Measurements from ENCODE around the gene COL13A1. TPM values are rescaled to one million over a fixed set of nuclear protein-coding genes. Genes with fewer than 3 reads are reported as not detected.

COL13A1 gene
- not detected for total RNA-seq

DNA sequence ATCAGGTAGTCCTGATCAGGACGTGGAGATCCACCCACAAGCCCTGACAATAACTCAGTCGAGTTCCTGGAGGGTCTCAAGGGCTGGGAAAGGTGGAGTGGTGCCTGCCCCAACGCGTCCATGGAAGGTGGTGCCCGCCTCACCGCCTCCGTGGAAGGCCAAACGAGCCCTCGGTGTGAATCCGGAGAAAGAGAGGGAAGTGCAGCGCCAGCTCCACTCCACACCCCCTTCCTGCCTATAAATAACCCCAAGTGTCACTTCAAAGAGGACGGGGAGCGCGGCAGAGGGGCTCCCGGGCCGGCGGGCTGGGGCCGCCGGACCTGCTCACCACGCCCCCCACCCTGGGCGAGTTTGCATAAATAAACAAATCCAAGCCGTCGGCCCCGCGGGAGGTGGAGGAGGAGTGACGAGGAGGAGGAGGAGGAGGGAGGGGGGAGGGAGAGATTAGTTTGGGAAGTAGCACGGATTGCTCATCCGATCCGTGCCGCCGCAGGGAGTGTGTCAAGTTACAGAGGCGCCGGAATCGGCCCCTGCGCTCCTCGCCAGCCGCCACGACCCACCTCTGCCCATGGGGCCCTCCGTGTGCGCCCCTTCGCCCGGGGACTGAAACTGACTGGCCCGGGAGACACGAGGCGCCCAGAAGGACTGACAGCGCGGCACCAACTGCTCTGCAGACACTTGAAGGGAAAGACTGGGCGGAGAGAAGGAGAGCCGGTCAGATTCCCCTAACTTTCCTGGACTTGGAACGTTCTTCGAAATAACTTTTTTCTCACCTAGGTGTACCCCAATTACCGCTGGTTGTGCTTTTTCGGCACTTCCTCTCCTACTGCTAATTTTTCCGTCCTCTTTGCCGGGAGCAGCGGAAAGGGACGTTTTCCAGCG is at the start of gene COL13A1:
Gene COL13A1, plus strand, starts transcription at position 473 of the 882 bp plus-strand sequence. CDS start 518 bp downstream, outside the sequence.
- POLR2A ChIA-PET, result no interaction called here
- no peak for DNase-seq
- no peak within 1 kb of the TSS for H3K27ac Mint-ChIP-seq
- no peaks in the 10 kb centered on the region for H3K9me3 Mint-ChIP-seq
- CTCF ChIA-PET, result interaction anchor here (0.8 to 1.0 kb wide), 3 partner anchors 8 to 110 kb away, joined by 3 read pairs; no protein-coding TSS in a partner anchor
- no peaks in the 10 kb centered on the region for H3K36me3 Mint-ChIP-seq
- H3K4me3 Mint-ChIP-seq, result peak within 1 kb of the TSS; percentile 29
- intact Hi-C loops (cut with micrococcal nuclease), result loop anchor here (5.0 kb wide), 1 partner anchor 159 kb away; no protein-coding TSS in a partner anchor
- H3K27me3 Mint-ChIP-seq, result peaks cover 47% of the 10 kb centered on the region
- peaks cover 11% of the 10 kb centered on the region for H3K4me1 Mint-ChIP-seq (ENCODE audit: low read depth)

DNA sequence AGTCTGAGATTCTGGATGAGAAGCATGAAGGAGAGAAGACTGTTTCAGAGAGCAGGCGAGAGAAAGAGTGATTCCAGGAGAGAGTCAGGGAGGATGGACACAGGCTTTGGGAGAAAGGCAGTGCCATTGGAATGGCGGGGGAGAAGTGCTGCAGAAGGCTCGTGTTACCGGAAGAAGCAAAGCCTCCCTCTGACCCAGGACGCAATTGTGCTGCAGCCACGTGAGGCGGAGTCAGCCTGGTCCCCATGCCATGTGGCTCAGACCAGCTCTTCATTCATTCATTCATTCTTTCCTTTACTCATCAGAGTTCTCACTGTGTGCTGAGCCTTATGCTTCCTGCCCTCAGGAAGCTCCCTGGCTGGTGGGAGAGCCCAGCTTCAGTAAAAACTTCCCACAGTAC is 49.2 kb upstream of the COL13A1 start:
- CTCF ChIA-PET, result no interaction called here

DNA sequence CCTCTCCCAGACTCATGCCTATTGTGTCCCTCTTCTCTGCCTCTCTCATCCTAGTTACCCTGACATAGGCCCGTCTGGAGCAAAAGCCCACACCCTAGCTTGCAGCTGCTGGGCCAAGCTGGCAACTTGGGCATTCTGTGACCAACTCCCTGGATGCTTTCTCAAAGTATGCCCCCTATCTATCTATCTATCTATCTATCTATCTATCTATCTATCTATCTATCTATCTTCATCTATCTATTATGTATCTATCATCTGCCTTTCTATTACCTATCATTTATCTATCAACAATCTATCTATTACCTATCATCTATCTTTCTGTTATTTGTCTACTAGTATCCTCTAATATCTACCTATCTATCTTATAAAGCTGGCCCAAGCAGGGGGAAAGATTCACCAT is 45.4 kb upstream of the COL13A1 start:
- no peaks in the 10 kb centered on the region for H3K4me1 Mint-ChIP-seq (ENCODE audit: low read depth)
- intact Hi-C loops (cut with micrococcal nuclease), result no loop called here
- H3K36me3 Mint-ChIP-seq, result no peaks in the 10 kb centered on the region
- ChIA-PET POLR2A (interaction anchor here (0.8 kb wide), 1 partner anchor 8 kb away, joined by 6 read pairs; no protein-coding TSS in a partner anchor), CTCF (no interaction called here)
- H3K27ac Mint-ChIP-seq, result no peak overlapping the region
- DNase-seq, result no peak
- H3K27me3 Mint-ChIP-seq, result peaks cover 12% of the 10 kb centered on the region
- H3K9me3 Mint-ChIP-seq, result no peaks in the 10 kb centered on the region
- H3K4me3 Mint-ChIP-seq, result no peak overlapping the region

More for the DNA sequence above, 49.2 kb upstream of the COL13A1 start:
- no peak for DNase-seq
- H3K27me3 Mint-ChIP-seq, result peaks cover 16% of the 10 kb centered on the region
- no peaks in the 10 kb centered on the region for H3K36me3 Mint-ChIP-seq
- H3K27ac Mint-ChIP-seq, result no peak overlapping the region
- intact Hi-C loops (cut with micrococcal nuclease), result no loop called here
- H3K9me3 Mint-ChIP-seq, result no peaks in the 10 kb centered on the region
- H3K4me1 Mint-ChIP-seq (ENCODE audit: low read depth), result no peaks in the 10 kb centered on the region
- POLR2A ChIA-PET, result no interaction called here
- no peak overlapping the region for H3K4me3 Mint-ChIP-seq

DNA sequence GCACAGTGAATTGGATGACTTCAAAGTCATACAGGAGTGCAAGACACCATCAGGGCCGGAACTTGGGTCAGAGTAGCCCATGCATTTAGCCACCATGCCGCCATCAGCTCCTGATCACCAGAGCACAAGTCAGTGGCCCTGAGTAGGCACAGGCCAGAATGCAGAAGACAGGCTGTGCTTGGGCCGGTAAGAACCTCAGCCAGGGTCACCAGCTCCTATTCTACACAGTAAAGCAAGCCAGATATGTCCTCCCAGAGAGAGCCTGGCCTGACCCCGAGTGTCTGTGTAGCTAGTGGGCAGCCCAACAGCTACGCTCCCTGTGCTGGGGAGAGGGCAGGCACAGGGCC is 44.5 kb upstream of the COL13A1 start:
- Mint-ChIP-seq H3K27ac (no peak overlapping the region), H3K36me3 (no peaks in the 10 kb centered on the region), H3K4me3 (no peak overlapping the region), H3K9me3 (no peaks in the 10 kb centered on the region), H3K27me3 (peaks cover 4% of the 10 kb centered on the region), H3K4me1 (ENCODE audit: low read depth) (no peaks in the 10 kb centered on the region)
- no peak for DNase-seq
- POLR2A ChIA-PET, result no interaction called here
- intact Hi-C loops (cut with micrococcal nuclease), result no loop called here
- CTCF ChIA-PET, result no interaction called here

DNA sequence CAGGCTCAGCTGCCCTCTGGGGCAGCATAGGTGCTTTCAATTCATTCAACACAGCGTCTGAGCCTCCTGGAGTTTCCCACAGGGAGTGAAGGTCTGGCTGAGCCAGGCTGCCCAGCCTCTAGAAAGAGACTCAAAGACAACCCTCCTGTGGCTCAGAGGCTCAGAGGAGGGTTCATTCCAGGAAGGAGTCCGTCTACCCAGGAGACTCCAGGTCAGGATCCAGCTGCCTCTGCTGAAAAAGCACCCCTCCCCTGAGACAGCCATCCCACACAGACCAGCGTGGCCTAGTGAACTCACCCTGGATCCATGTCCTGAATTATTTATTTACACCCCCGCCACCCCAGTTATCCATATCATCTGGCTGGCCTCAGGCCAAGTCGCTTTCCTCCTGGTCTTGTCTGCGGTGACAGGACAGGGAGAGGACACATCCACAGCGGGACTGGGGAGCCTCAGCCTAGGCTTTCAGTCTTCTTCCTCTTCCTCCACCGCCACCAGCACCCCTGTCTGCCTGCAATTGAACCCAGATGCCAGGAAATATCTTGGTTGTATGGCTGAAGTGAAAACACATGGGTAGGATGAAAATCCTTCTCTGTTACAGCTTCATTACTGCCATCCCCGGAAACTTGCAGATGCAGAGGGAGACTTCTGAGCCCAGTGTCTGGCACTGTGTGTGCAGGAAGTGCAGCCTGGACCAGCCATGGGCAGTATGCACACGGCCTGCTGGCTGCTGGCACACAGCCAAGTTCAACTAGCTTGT is 44.0 kb upstream of the COL13A1 start:
- intact Hi-C loops (cut with micrococcal nuclease), result no loop called here
- Mint-ChIP-seq H3K4me3 (no peak overlapping the region), H3K27me3 (peaks cover 3% of the 10 kb centered on the region), H3K27ac (no peak overlapping the region), H3K4me1 (ENCODE audit: low read depth) (no peaks in the 10 kb centered on the region), H3K9me3 (no peaks in the 10 kb centered on the region), H3K36me3 (no peaks in the 10 kb centered on the region)
- POLR2A ChIA-PET, result no interaction called here
- DNase-seq, result no peak
- CTCF ChIA-PET, result interaction anchor here (1.2 kb wide), 1 partner anchor 242 kb away, joined by 3 read pairs; no protein-coding TSS in a partner anchor

DNA sequence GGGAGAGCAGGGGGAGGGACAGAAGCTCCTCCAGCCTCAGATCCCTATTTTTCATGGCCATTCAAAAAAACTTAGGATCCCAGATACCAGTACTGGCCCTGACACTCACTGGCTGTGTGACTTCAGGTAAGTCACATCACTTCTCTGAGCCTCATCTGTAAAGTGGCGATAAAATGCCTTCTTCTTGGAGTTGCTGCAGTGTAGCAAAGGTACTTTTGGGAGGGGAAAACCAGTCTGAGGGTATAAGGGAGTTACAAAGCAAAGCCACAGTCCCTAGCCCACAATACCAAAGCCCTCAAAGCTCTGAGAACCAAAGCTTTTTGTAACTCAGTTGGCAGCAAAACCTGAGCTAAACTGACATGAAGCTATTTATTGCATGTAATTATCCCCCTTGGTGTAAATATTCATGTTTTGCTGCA is 43.4 kb upstream of the COL13A1 start:
- no peaks in the 10 kb centered on the region for H3K9me3 Mint-ChIP-seq
- CTCF ChIA-PET, result interaction anchor here (1.2 to 1.3 kb wide), 2 partner anchors 41 to 243 kb away, joined by 3 to 4 read pairs; no protein-coding TSS in a partner anchor
- intact Hi-C loops (cut with micrococcal nuclease), result no loop called here
- no peak overlapping the region for H3K27ac Mint-ChIP-seq
- POLR2A ChIA-PET, result no interaction called here
- no peaks in the 10 kb centered on the region for H3K36me3 Mint-ChIP-seq
- H3K4me1 Mint-ChIP-seq (ENCODE audit: low read depth), result no peaks in the 10 kb centered on the region
- no peak overlapping the region for H3K4me3 Mint-ChIP-seq
- peaks cover 3% of the 10 kb centered on the region for H3K27me3 Mint-ChIP-seq
- no peak for DNase-seq

DNA sequence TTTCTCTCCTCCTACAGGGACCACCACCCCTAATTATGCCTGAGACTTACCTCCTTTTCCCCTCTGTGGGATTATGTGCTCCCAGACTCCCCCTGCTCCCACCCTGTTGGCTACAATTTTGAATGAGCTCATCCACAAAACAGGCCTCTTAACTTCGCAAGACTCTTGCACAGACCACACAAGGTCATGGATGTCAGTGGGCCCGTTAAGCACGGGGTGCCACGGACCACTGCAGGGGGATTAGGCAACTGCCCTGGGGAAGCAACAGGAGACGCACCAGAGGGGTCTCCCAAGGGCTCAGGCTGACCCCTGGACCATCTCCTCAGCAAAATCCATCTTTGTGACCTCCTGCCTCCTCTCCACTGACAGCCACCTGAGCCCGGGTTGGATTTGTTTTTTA is 42.1 kb upstream of the COL13A1 start:
- H3K36me3 Mint-ChIP-seq, result no peaks in the 10 kb centered on the region
- no peak overlapping the region for H3K4me3 Mint-ChIP-seq
- peaks cover 4% of the 10 kb centered on the region for H3K27me3 Mint-ChIP-seq
- H3K27ac Mint-ChIP-seq, result no peak overlapping the region
- intact Hi-C loops (cut with micrococcal nuclease), result no loop called here
- H3K4me1 Mint-ChIP-seq (ENCODE audit: low read depth), result no peaks in the 10 kb centered on the region
- no peak for DNase-seq
- ChIA-PET POLR2A (no interaction called here), CTCF (interaction anchor here (0.8 to 1.3 kb wide), 2 partner anchors 42 to 155 kb away, joined by 3 to 4 read pairs; no protein-coding TSS in a partner anchor)
- H3K9me3 Mint-ChIP-seq, result no peaks in the 10 kb centered on the region

DNA sequence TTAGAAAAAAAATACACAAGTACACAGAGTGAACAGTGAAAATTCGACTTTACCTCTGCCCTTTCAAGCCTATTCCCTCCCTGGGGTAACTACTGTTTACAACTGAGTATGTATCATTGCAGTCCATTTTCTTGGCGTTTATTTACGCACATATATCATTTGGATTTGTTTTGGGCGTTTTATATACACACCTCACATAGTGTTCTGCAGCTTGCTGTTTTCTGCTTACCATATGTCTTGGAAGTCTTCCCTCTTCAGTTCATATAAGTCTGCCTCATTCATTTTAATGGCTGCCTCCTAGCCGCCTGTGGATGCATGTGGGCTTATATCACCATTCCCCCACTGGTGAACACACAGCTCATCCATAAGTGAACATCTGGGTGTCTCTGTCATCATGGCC is 41.6 kb upstream of the COL13A1 start:
- ChIA-PET POLR2A (no interaction called here), CTCF (interaction anchor here (1.1 kb wide), 1 partner anchor 154 kb away, joined by 3 read pairs; no protein-coding TSS in a partner anchor)
- intact Hi-C loops (cut with micrococcal nuclease), result no loop called here
- DNase-seq, result no peak
- H3K4me1 Mint-ChIP-seq (ENCODE audit: low read depth), result no peaks in the 10 kb centered on the region
- H3K4me3 Mint-ChIP-seq, result no peak overlapping the region
- H3K27me3 Mint-ChIP-seq, result peaks cover 5% of the 10 kb centered on the region
- H3K27ac Mint-ChIP-seq, result no peak overlapping the region
- no peaks in the 10 kb centered on the region for H3K36me3 Mint-ChIP-seq
- H3K9me3 Mint-ChIP-seq, result no peaks in the 10 kb centered on the region

DNA sequence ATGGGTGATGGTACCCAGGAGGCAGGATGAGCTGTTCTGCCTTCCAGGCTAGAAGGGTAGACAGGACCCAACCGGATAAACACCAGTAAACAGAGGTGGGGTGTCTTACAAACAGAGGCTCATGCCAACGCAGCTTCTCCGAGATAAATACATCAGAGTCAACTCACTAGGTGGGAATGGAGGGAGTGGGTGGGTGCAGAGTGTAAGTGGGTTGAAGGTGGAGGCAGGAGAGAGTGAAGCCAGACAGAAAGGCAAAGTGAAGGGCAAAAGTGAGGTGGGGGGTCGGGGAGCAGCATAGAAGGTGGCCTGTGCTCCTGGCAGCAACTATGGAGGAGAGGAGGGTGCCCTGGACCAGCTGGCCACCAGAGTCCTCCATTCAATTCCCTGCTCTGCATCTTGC is 40.4 kb upstream of the COL13A1 start:
- no peaks in the 10 kb centered on the region for H3K4me1 Mint-ChIP-seq (ENCODE audit: low read depth)
- no peak overlapping the region for H3K4me3 Mint-ChIP-seq
- POLR2A ChIA-PET, result no interaction called here
- no peaks in the 10 kb centered on the region for H3K9me3 Mint-ChIP-seq
- no peak for DNase-seq
- no peak overlapping the region for H3K27ac Mint-ChIP-seq
- CTCF ChIA-PET, result interaction anchor here (1.1 kb wide), 1 partner anchor 153 kb away, joined by 3 read pairs; no protein-coding TSS in a partner anchor
- intact Hi-C loops (cut with micrococcal nuclease), result no loop called here
- H3K36me3 Mint-ChIP-seq, result no peaks in the 10 kb centered on the region
- peaks cover 5% of the 10 kb centered on the region for H3K27me3 Mint-ChIP-seq

DNA sequence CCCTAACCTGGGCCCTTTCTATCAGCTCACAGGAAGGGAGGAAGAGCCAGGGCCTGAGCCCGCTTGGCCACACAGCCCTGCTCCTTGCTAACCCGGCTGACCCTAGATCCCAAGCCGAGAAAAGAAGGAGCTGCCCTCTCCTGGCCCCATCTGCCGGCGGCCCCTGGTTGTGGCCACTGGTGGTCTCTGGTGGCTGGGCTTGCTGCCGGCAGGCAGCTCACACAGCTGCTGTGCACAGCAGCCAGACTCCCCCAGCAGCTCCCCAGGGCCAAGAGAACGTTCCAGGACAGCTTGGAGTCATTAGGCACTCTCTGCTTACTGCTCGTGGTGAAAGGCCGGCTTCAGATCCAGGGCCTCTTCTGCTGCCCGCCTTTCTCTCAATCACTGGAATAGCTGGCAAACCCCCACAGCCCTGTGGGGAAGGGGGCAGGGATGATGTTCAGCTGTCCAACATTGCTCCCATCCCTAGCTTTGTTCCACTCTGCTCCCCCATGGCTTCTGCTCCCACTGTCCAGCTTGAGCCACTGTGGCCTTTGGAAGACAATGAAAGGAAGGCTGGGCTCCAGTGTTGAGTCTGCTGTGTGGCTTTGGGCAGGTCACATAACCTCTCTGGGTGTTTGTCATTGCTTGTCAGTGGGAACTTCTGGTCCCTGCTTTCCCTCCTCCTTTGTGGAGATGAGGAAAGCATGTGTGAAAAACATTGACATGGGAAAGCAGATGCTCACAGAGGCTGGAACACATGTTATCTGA is 35.4 kb upstream of the COL13A1 start:
- no peak for DNase-seq
- ChIA-PET POLR2A (no interaction called here), CTCF (no interaction called here)
- H3K9me3 Mint-ChIP-seq, result no peaks in the 10 kb centered on the region
- no peaks in the 10 kb centered on the region for H3K4me1 Mint-ChIP-seq (ENCODE audit: low read depth)
- intact Hi-C loops (cut with micrococcal nuclease), result no loop called here
- H3K36me3 Mint-ChIP-seq, result no peaks in the 10 kb centered on the region
- H3K27me3 Mint-ChIP-seq, result peaks cover 13% of the 10 kb centered on the region
- H3K4me3 Mint-ChIP-seq, result no peak overlapping the region
- no peak overlapping the region for H3K27ac Mint-ChIP-seq

DNA sequence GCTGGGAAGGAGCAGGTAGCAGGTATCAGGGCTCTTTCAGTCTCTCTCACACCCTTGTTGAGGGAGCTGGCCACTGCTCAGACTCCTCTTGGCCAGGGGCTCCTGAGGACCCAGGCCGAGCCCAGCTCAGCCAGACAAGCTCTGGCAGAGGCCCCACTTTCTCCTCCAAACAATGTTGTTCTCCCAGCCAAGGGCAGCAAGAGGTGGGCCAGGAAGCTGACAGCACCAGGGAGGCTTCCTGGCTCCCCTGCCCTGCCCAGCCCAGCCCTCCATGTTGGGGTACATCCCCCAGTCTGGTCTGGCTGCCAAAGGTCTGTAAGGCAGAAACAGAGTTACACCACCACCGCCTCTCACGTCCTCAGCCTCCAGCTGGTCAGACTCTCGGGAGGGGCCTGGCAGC is 33.9 kb upstream of the COL13A1 start:
- Mint-ChIP-seq H3K9me3 (no peaks in the 10 kb centered on the region), H3K4me3 (no peak overlapping the region), H3K36me3 (no peaks in the 10 kb centered on the region), H3K27me3 (peaks cover 13% of the 10 kb centered on the region), H3K4me1 (ENCODE audit: low read depth) (no peaks in the 10 kb centered on the region), H3K27ac (no peak overlapping the region)
- intact Hi-C loops (cut with micrococcal nuclease), result no loop called here
- CTCF ChIA-PET, result no interaction called here
- POLR2A ChIA-PET, result no interaction called here
- no peak for DNase-seq

DNA sequence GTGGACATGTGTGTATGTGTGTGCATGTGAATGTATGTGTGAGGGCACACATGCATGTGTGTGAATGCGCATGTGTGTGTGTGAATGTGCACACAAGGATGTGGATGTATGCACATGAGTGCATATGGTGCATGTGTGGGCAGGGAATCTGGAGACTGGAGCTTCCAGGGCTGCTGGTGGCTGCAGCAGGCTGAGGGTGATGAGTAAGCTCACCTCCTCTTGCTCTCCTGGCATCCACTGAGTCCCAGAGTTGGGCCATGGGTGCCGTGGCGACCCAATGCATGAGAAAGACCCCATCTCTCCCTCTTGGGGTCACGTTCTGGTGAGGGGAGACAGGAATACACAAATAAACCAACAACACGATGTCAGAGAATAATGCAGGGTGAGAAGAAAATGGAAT is 33.3 kb upstream of the COL13A1 start:
- intact Hi-C loops (cut with micrococcal nuclease), result no loop called here
- Mint-ChIP-seq H3K27me3 (peaks cover 13% of the 10 kb centered on the region), H3K36me3 (no peaks in the 10 kb centered on the region), H3K4me1 (ENCODE audit: low read depth) (no peaks in the 10 kb centered on the region), H3K27ac (no peak overlapping the region), H3K9me3 (peaks cover 3% of the 10 kb centered on the region), H3K4me3 (no peak overlapping the region)
- POLR2A ChIA-PET, result no interaction called here
- CTCF ChIA-PET, result no interaction called here
- no peak for DNase-seq

Measured in activated CD4-positive, alpha-beta memory T cell treated with anti-CD3 and anti-CD28 coated beads for 36 hours (primary cell).